Small intestine (tissue), 7 donors: Measurements from ENCODE around the gene PSMB2. TPM values are rescaled to one million over a fixed set of nuclear protein-coding genes. Genes with fewer than 3 reads are reported as not detected.

Experiments used
- DNase-seq, 2 donors: peaks; one replicate each; pipeline versions ENCODE4 v3.0.0 to v3.0.0-alpha.2; 2013
- FAIRE-seq: peaks from 2 replicates; lab custom pipeline; 2012; peaks lifted over from hg19 to GRCh38; lab: Jason Lieb, UNC
- H3K27ac ChIP-seq, 3 donors: one replicate each; pipeline ENCODE4 v1.5.1; 2013; ENCODE audit warnings: low read length in 2 of 3, mild to moderate bottlenecking in 2 of 3, control low read depth in 1 of 3, inconsistent platforms in 1 of 3, low read depth in 1 of 3, moderate library complexity in 1 of 3
- H3K27me3 ChIP-seq, 3 donors: one replicate each; pipeline ENCODE4 v1.6.1; 2013; ENCODE audit warnings: low read length in 3 of 3, inconsistent platforms in 1 of 3; ENCODE audit not compliant: control insufficient read depth in 3 of 3, insufficient read depth in 3 of 3
- H3K36me3 ChIP-seq, 3 donors: one replicate each; pipeline ENCODE4 v1.6.1; 2013; ENCODE audit warnings: low read length in 3 of 3, inconsistent platforms in 1 of 3, low read depth in 1 of 3, mild to moderate bottlenecking in 1 of 3, moderate library complexity in 1 of 3; ENCODE audit not compliant: control insufficient read depth in 3 of 3, insufficient read depth in 2 of 3
- H3K4me1 ChIP-seq, 3 donors: one replicate each; pipeline ENCODE4 v1.6.1; 2013; ENCODE audit warnings: low read length in 2 of 3, inconsistent platforms in 1 of 3, low read depth in 1 of 3, mild to moderate bottlenecking in 1 of 3, moderate library complexity in 1 of 3; ENCODE audit not compliant: control insufficient read depth in 3 of 3, insufficient read depth in 2 of 3
- H3K4me3 ChIP-seq, 3 donors: one replicate each; pipeline ENCODE4 v1.5.1; 2013; ENCODE audit warnings: low read length in 3 of 3, control low read depth in 1 of 3, inconsistent platforms in 1 of 3, low read depth in 1 of 3, mild to moderate bottlenecking in 1 of 3, moderate library complexity in 1 of 3
- H3K9me3 ChIP-seq, 2 donors: one replicate each; pipeline ENCODE4 v1.6.1; 2013; ENCODE audit warnings: low read depth in 1 of 2, low read length in 1 of 2; ENCODE audit not compliant: control insufficient read depth in 2 of 2, insufficient read depth in 1 of 2
- WGBS, 3 donors: extraction: QIAGEN DNeasy Blood & Tissue Kit; methylation state at CpG; one replicate each; pipeline ENCODE4 v1.1.7; 2013; 5-methylcytosine and 5-hydroxymethylcytosine counted together
- polyA plus RNA-seq, 4 donors: library from polyadenylated mRNA; stranded (reverse) in 3 of 4; unstranded in 1 of 4; fragments of 200-250 nt in 3 of 4; fragments of 120-200 nt in 1 of 4; gene quantifications; one replicate each; pipeline versions ENCODE4 v1.2.1 to v1.2.3, GENCODE V29; 2013
- donor health status: healthy with polysubstance abuse.
- donor health status: control.
- donor health status: control.
- donor health status: Bipolar disorder and iron deficiency.
- donor health status: healthy.

PSMB2 gene
- polyA plus RNA-seq, 4 donors: 30.9 to 76.2 (median 44.8) TPM

DNA sequence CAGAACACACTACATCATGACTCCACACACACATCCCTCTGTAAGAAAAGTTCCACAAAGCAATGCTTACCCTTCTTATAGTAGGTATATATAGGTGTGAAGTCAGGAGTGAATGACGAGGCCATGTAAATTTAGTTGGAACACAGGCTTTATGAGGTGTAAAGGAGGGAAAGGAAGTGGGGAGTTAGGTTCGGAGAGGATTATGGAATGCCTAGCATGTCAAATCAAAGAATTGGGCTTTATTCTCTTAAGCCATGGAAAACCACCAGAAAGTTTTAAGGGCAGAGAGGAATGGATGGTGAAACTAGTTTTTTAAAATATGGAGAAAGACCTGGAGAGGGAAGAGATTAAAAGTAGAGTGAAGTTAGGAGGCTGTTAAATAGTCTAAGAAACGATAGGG is 41.9 kb downstream of the PSMB2 start:
- Histone ChIP-seq H3K9me3 (no peaks in the 10 kb centered on the region), H3K4me3 (no peak overlapping the region), H3K27ac (no peak overlapping the region), H3K27me3 (no peaks in the 10 kb centered on the region), H3K4me1 (no peaks in the 10 kb centered on the region), H3K36me3 (peaks cover 8 to 32% (median 10%) of the 10 kb centered on the region in 3 donors)
- 84 to 93% (median 86%) methylated on average over 3 of the region's 3 CpGs for WGBS, 3 donors
- DNase-seq (no peak), FAIRE-seq (no peak)

DNA sequence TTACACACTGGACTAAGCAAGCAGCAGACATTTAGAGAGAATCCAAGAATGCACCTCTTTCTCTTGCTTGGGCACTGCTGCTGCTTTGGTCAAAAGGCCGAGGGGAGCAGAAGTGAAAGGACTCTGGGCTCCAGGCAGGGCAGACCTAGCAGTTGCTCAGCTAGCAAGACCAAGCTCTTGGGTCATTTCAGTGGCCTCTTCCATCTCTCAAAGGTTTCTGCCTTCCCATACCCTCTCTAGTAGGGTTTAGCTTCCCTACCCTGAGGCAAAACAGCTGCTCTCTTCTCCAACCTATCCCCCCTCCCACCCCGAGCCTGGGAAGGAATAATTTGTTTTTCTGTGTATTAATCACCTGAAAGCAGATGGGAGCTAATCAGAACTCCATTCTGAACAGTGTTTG is 42.4 kb downstream of the PSMB2 start:
- FAIRE-seq (no peak), DNase-seq (no peak)
- WGBS, 3 donors: 73 to 77% (median 75%) methylated on average over 2 of the region's 2 CpGs
- H3K36me3 ChIP-seq: peaks cover 7 to 31% (median 10%) of the 10 kb centered on the region in 3 donors
- no peaks in the 10 kb centered on the region for H3K9me3 ChIP-seq
- H3K27me3 ChIP-seq: no peaks in the 10 kb centered on the region
- no peaks in the 10 kb centered on the region for H3K4me1 ChIP-seq
- no peak overlapping the region for H3K27ac ChIP-seq
- H3K4me3 ChIP-seq: no peak overlapping the region

DNA sequence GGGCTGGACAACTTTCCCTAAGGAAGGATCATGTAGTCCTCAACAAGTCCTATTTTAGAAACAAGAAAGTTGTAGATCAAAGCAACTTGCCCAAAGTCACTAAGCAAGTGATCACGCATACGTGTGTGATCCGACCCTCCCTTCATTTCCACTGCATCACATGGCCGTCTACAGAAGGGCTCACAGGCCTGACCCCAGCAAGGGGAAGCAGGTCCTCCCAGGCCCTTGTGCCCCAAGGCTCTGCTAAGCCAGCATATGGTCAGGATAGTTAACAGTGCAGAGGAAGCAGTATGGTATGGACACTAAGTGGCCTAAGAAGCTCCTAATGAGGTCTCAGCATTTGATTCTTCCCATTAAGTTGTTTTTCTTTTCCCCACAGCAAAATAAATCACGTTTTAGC is 43.5 kb downstream of the PSMB2 start:
- Histone ChIP-seq H3K36me3 (peaks cover 2 to 21% (median 6%) of the 10 kb centered on the region in 3 donors), H3K27me3 (no peaks in the 10 kb centered on the region), H3K9me3 (no peaks in the 10 kb centered on the region), H3K4me3 (no peak overlapping the region), H3K4me1 (peaks cover 0 to 6% (median 0%) of the 10 kb centered on the region in 3 donors), H3K27ac (no peak overlapping the region)
- FAIRE-seq: no peak
- WGBS, 3 donors: 89 to 92% (median 90%) methylated on average over 5 of the region's 5 CpGs
- no peak for DNase-seq

DNA sequence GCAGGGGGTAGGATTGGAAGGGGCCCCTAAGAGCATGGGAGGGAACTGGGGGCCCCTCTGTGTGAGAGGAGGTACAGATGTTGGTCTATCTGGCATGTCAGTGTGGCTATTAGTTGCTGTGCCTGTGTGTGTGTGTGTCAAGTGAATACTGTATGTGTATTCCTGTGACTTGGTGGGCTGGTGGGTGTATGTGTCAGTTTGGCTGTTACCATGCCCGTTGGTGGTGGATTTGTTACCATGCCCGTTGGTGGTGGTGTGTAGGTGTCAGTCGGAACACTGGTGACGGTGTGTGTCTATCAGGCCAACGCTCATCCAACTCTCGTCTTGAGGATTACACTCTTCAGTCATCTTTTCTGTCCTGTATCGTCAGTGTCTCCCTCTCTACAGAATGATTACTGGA is 45.6 kb downstream of the PSMB2 start:
- DNase-seq: no peak

DNA sequence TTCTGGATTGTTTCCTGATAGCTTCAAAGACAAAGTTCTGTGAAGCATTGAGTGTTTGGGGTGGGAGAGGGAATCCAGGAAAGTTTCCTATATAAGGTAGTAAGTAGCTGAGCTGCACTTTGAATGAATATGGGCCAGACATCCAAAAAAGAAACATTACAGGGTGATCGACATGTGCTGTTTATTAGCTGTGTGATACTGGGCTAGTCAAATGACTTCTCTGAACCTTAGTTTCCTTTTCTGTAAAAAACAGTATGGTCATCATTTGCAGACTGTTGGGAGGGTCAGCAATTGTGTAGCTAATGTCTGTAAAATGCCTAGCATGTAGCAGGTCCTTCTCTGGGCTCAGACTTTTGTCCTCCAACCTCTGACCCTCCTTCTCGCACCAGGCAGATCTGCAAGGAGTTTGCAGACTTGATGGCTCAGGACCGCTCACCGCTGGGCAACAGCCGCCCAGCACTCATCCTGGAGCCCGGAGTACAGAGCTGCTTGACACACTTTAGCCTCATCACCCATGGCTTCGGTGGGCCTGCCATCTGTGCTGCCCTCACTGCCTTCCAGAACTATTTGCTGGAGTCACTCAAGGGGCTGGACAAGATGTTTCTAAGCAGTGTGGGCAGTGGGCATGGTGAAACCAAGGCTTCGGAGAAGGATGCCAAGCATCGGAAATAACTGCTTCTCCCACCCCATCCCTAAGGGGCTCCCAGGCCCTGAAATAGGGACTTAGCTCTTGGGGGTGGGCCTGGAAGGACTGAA is 47.1 kb downstream of the PSMB2 start:
- DNase-seq: no peak
- Histone ChIP-seq H3K27ac (no peak overlapping the region), H3K9me3 (no peaks in the 10 kb centered on the region), H3K36me3 (peaks cover 0 to 20% (median 0%) of the 10 kb centered on the region in 3 donors), H3K4me1 (peaks cover 0 to 11% (median 0%) of the 10 kb centered on the region in 3 donors), H3K27me3 (no peaks in the 10 kb centered on the region), H3K4me3 (no peak overlapping the region)
- 95 to 98% (median 97%) methylated on average over 9 of the region's 9 CpGs for WGBS, 3 donors
- no peak for FAIRE-seq

More for the DNA sequence above, 45.6 kb downstream of the PSMB2 start:
- no peak overlapping the region for H3K4me3 ChIP-seq
- H3K36me3 ChIP-seq: peaks cover 0 to 15% (median 2%) of the 10 kb centered on the region in 3 donors
- FAIRE-seq: no peak
- H3K27ac ChIP-seq: no peak overlapping the region
- H3K27me3 ChIP-seq: no peaks in the 10 kb centered on the region
- WGBS, 3 donors: 89 to 94% (median 90%) methylated on average over 7 of the region's 7 CpGs
- peaks cover 0 to 11% (median 0%) of the 10 kb centered on the region in 3 donors for H3K4me1 ChIP-seq
- H3K9me3 ChIP-seq: no peaks in the 10 kb centered on the region

DNA sequence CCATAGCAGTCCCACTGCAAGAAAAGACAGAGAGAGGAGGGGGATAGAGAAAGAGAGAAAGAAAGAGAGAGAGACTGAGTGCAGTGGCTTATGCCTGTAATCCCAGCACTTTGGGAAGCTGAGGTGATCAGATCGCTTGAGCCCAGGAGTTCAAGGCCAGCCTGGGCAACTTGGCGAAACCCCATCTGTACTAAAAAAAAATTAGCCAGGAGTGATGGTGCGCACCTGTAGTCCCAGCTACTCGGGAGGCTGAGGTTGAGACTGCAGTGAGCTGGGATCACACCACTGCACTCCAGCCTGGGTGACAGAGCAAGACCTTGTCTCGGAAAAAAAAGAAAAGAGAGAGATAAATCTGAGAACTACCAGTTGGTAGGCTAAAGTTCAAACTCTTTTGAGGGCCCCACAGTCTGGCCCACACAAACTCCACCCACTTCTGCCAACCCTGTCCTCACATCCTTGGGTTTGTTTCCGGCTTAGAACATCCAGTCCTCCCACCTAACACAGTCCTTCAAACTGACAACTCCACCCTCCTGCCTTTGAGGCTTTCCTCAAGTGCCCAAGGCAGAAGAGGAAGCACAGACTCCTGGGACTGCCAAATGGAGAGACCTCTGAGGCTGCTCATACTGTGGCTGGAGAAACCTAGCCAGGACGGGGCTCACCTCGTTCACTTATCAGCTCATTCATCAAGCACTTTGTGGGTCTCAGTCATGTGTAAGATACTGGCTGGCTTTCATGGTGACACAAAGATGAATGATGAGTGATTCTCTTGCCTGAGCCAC is 48.1 kb downstream of the PSMB2 start:
- peaks cover 0 to 11% (median 0%) of the 10 kb centered on the region in 3 donors for H3K4me1 ChIP-seq
- 39 to 58% (median 46%) methylated on average over 8 of the region's 8 CpGs for WGBS, 3 donors
- H3K4me3 ChIP-seq: no peak overlapping the region
- DNase-seq (peak; percentile 56 to 86), FAIRE-seq (no peak)
- peak overlapping the region in 1 of 3 donors; percentile 57 for H3K27ac ChIP-seq
- H3K36me3 ChIP-seq: peaks cover 0 to 16% (median 0%) of the 10 kb centered on the region in 3 donors
- no peaks in the 10 kb centered on the region for H3K9me3 ChIP-seq
- H3K27me3 ChIP-seq: no peaks in the 10 kb centered on the region

DNA sequence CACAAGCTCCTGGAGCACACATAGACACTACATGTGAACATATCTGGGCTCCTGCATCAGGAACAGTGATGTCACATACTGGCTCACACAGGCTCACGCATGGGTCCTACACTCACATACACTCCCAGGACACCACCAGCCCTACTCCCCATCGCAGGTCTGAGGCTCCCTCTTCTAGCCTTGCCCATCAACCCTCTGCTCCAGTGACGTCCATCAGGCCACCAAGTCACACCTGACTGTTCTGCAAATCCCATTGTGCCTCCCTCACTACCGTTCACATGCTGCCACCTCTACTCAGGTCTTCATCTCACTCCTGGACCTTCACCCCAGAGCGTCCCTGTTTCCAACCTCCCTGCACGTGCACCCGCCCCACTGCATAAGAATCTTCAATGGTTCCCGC is 50.1 kb downstream of the PSMB2 start:
- peaks cover 0 to 11% (median 0%) of the 10 kb centered on the region in 3 donors for H3K4me1 ChIP-seq
- WGBS, 3 donors: 93 to 96% (median 95%) methylated on average over 8 of the region's 8 CpGs
- no peak for FAIRE-seq

DNA sequence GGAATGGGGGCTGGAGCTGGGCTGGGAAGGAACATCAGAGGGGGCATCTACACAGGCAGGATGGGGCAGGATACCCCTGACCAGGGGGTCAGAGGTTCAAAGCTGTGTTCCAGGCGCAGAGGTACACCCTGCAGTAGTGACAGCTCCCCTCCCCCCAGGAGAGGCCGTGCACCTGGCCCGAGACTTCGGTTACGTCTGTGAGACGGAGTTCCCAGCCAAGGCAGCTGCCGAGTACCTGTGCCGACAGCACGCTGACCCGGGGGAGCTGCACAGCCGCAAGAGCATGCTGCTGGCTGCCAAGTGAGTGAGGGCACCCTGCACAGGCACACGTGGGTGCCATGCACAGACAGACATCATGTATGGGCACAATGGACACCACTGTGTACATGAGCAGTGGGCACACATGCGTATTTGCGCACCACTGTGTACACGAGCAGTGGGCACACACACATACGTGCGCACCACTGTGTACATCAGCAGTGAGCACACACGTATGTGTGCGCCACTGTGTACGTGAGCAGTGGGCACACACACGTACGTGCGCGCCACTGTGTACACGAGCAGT is 50.8 kb downstream of the PSMB2 start:
- H3K36me3 ChIP-seq: peaks cover 0 to 12% (median 0%) of the 10 kb centered on the region in 3 donors
- H3K27ac ChIP-seq: no peak overlapping the region
- DNase-seq (no peak), FAIRE-seq (no peak)
- no peaks in the 10 kb centered on the region for H3K9me3 ChIP-seq
- H3K4me3 ChIP-seq: no peak overlapping the region
- peaks cover 0 to 11% (median 0%) of the 10 kb centered on the region in 3 donors for H3K4me1 ChIP-seq
- no peaks in the 10 kb centered on the region for H3K27me3 ChIP-seq
- WGBS, 3 donors: 93 to 97% (median 94%) methylated on average over 25 of the region's 25 CpGs

More for the DNA sequence above, 50.1 kb downstream of the PSMB2 start:
- DNase-seq: no peak
- Histone ChIP-seq H3K4me3 (no peak overlapping the region), H3K9me3 (no peaks in the 10 kb centered on the region), H3K27ac (no peak overlapping the region), H3K27me3 (no peaks in the 10 kb centered on the region), H3K36me3 (peaks cover 0 to 14% (median 0%) of the 10 kb centered on the region in 3 donors)
